Measurements from ENCODE around the gene TENM3.

Gene TENM3

GRCh38 chr4:182624281-182624680 is 381.1 kb downstream of the TENM3 start:
- Histone ChIP-seq H3K36me3 (ENCODE audit: low read depth) (no peaks in the 10 kb centered on the region), H3K27ac (ENCODE audit: poor library complexity, severe bottlenecking) (no peak overlapping the region), H3K4me3 (ENCODE audit: severe bottlenecking) (no peak overlapping the region), H3K27me3 (ENCODE audit: insufficient read depth, poor library complexity, severe bottlenecking) (no peaks in the 10 kb centered on the region), H3K9me3 (ENCODE audit: severe bottlenecking) (no peaks in the 10 kb centered on the region), H3K4me1 (ENCODE audit: insufficient read depth, poor library complexity, severe bottlenecking) (no peaks in the 10 kb centered on the region)
- ATAC-seq (ENCODE audit: low read depth) = no peak
- DNase-seq (ENCODE audit: low spot score) = no peak
- no peak for TF ChIP-seq CTCF (IDR thresholded peaks at IDR 0.05; ENCODE audit: poor library complexity, severe bottlenecking)

GRCh38 chr4:182625193-182625592 is 382.0 kb downstream of the TENM3 start:
- H3K27me3 ChIP-seq (ENCODE audit: insufficient read depth, poor library complexity, severe bottlenecking) = no peaks in the 10 kb centered on the region
- ATAC-seq (ENCODE audit: low read depth) = no peak
- H3K4me3 ChIP-seq (ENCODE audit: severe bottlenecking) = no peak overlapping the region
- no peak for DNase-seq (ENCODE audit: low spot score)
- H3K36me3 ChIP-seq (ENCODE audit: low read depth) = no peaks in the 10 kb centered on the region
- H3K4me1 ChIP-seq (ENCODE audit: insufficient read depth, poor library complexity, severe bottlenecking) = no peaks in the 10 kb centered on the region
- TF ChIP-seq CTCF (IDR thresholded peaks at IDR 0.05; ENCODE audit: poor library complexity, severe bottlenecking) = no peak
- no peak overlapping the region for H3K27ac ChIP-seq (ENCODE audit: poor library complexity, severe bottlenecking)
- no peaks in the 10 kb centered on the region for H3K9me3 ChIP-seq (ENCODE audit: severe bottlenecking)

- ATAC-seq (ENCODE audit: low read depth) (no peak), DNase-seq (ENCODE audit: low spot score) (no peak)
- H3K9me3 ChIP-seq (ENCODE audit: severe bottlenecking) = no peaks in the 10 kb centered on the region
- no peaks in the 10 kb centered on the region for H3K4me1 ChIP-seq (ENCODE audit: insufficient read depth, poor library complexity, severe bottlenecking)
- no peaks in the 10 kb centered on the region for H3K36me3 ChIP-seq (ENCODE audit: low read depth)
- no peak for TF ChIP-seq CTCF (IDR thresholded peaks at IDR 0.05; ENCODE audit: poor library complexity, severe bottlenecking)
- H3K27me3 ChIP-seq (ENCODE audit: insufficient read depth, poor library complexity, severe bottlenecking) = no peaks in the 10 kb centered on the region
- H3K27ac ChIP-seq (ENCODE audit: poor library complexity, severe bottlenecking) = no peak overlapping the region
- no peak overlapping the region for H3K4me3 ChIP-seq (ENCODE audit: severe bottlenecking)
Observed at GRCh38 chr4:182627996-182628395, 384.8 kb downstream of the TENM3 start.

GRCh38 chr4:182628544-182628943 is 385.3 kb downstream of the TENM3 start:
- TF ChIP-seq CTCF (IDR thresholded peaks at IDR 0.05; ENCODE audit: poor library complexity, severe bottlenecking) = no peak
- no peak overlapping the region for H3K27ac ChIP-seq (ENCODE audit: poor library complexity, severe bottlenecking)
- no peaks in the 10 kb centered on the region for H3K27me3 ChIP-seq (ENCODE audit: insufficient read depth, poor library complexity, severe bottlenecking)
- ATAC-seq (ENCODE audit: low read depth) = no peak
- no peaks in the 10 kb centered on the region for H3K36me3 ChIP-seq (ENCODE audit: low read depth)
- no peaks in the 10 kb centered on the region for H3K4me1 ChIP-seq (ENCODE audit: insufficient read depth, poor library complexity, severe bottlenecking)
- no peaks in the 10 kb centered on the region for H3K9me3 ChIP-seq (ENCODE audit: severe bottlenecking)
- no peak overlapping the region for H3K4me3 ChIP-seq (ENCODE audit: severe bottlenecking)
- DNase-seq (ENCODE audit: low spot score) = no peak

- no peak for TF ChIP-seq CTCF (IDR thresholded peaks at IDR 0.05; ENCODE audit: poor library complexity, severe bottlenecking)
Observed at GRCh38 chr4:182629096-182629495, 385.9 kb downstream of the TENM3 start.

More at GRCh38 chr4:182629096-182629495, 385.9 kb downstream of the TENM3 start:
- H3K9me3 ChIP-seq (ENCODE audit: severe bottlenecking) = no peaks in the 10 kb centered on the region
- H3K36me3 ChIP-seq (ENCODE audit: low read depth) = no peaks in the 10 kb centered on the region
- ATAC-seq (ENCODE audit: low read depth) = no peak
- no peaks in the 10 kb centered on the region for H3K27me3 ChIP-seq (ENCODE audit: insufficient read depth, poor library complexity, severe bottlenecking)
- H3K4me3 ChIP-seq (ENCODE audit: severe bottlenecking) = no peak overlapping the region
- DNase-seq (ENCODE audit: low spot score) = no peak
- no peaks in the 10 kb centered on the region for H3K4me1 ChIP-seq (ENCODE audit: insufficient read depth, poor library complexity, severe bottlenecking)
- no peak overlapping the region for H3K27ac ChIP-seq (ENCODE audit: poor library complexity, severe bottlenecking)

Measured in RWPE2 (cell line).